Erythroblast (primary cell): ENCODE measurements around the gene MED16.

ENCODE experiments used
- GATA1 ChIP-seq: IDR thresholded peaks from 2 replicates; pipeline ENCODE4 v1.6.1; 2011; ENCODE audit warnings: low read depth, mild to moderate bottlenecking, control low read depth, low read length, moderate library complexity
- POLR2A ChIP-seq: IDR thresholded peaks from 2 replicates; pipeline ENCODE4 v1.6.1; 2011; ENCODE audit warnings: mild to moderate bottlenecking, low read length

GRCh38 chr19:876089-876488, 16.9 kb downstream of the MED16 start:
- TF ChIP-seq POLR2A (no peak), GATA1 (no peak)
